GM23248 (cell line): ENCODE results near the gene IKZF3.

Experiments used
- EZH2 ChIP-seq: fragments of 200-600 bp; sonication (generic); IDR thresholded peaks from 2 replicates; pipeline ENCODE4 v1.6.1; 2018; ENCODE audit warnings: antibody characterized with exemption, mild to moderate bottlenecking; ENCODE audit not compliant: insufficient read depth, poor library complexity, severe bottlenecking
- EZH2phosphoT487 ChIP-seq: fragments of 200-600 bp; sonication (generic); IDR thresholded peaks from 2 replicates; pipeline ENCODE4 v1.6.1; 2018; ENCODE audit warnings: antibody characterized with exemption, moderate library complexity, mild to moderate bottlenecking, low read depth; ENCODE audit not compliant: insufficient read depth

DNA sequence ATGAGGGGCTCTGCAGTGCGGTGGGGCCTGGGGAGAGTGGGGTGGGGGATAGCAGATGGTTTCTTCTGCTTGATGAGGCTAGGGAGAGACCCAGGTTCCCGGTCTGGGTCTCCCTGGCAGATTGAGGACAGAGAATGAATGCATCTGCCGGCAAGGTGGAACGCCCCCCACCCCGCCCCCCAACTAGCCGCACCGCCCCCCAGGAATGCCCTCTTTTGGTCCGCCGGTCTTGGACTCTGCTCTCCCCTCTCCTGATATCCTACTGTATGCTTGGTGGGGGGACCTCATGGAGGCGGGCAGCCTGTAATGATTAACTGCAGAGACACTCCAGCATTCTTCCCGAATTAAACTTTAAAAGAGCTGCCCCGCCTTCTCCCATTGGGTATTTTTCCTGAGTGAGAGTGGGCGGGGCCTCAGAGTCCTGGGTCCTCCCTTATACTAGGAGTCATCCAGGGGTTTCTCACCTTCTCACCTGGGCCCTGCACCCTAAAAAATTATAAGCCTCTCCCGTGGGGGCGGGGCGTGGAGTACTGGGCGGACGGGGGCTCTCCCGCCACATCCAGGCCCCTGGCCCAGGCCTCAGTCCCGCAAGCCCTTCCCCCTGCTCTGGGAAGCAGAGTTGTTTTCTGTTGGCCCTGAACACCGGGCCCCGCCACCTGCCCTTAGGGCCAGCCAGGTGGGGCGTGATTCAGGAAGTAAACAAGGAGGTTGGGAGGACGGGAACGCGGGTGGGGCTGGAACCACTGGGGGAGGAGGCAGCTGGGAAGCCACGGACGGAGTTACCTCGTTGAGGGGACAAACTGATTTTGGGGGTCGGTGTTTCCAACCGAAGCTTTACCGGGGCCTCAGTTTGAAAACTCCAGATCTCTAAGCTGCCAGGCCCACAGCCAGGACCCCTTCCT, 124.9 kb downstream of the IKZF3 start:
- TF ChIP-seq EZH2: no peak
- no peak for TF ChIP-seq EZH2phosphoT487
